LHCN-M2 (cell line): Measurements from ENCODE around the gene ERC1. TPM values are rescaled to one million over a fixed set of nuclear protein-coding genes. Genes with fewer than 3 reads are reported as not detected.
A peak's percentile ranks its signal among the peaks of the same experiment; 100 is the strongest.
"Not testable (repeated sequence)": the region's sequence is repeated elsewhere in the genome, so short reads cannot be mapped to it uniquely, and the experiment has no call there.

Experiments
- DNase-seq: peaks from one replicate; pipeline ENCODE4 v3.0.0-alpha.2; 2012; ENCODE audit warnings: low read depth
- total RNA-seq: library from RNA; depleted of rRNA; stranded (reverse); fragments of >200 nt; gene quantifications from 2 replicates; pipeline ENCODE4 v1.2.3, GENCODE V29; 2014

ERC1 gene
- total RNA-seq, 1 experiment from 2014 or later: 19.3 TPM

DNA sequence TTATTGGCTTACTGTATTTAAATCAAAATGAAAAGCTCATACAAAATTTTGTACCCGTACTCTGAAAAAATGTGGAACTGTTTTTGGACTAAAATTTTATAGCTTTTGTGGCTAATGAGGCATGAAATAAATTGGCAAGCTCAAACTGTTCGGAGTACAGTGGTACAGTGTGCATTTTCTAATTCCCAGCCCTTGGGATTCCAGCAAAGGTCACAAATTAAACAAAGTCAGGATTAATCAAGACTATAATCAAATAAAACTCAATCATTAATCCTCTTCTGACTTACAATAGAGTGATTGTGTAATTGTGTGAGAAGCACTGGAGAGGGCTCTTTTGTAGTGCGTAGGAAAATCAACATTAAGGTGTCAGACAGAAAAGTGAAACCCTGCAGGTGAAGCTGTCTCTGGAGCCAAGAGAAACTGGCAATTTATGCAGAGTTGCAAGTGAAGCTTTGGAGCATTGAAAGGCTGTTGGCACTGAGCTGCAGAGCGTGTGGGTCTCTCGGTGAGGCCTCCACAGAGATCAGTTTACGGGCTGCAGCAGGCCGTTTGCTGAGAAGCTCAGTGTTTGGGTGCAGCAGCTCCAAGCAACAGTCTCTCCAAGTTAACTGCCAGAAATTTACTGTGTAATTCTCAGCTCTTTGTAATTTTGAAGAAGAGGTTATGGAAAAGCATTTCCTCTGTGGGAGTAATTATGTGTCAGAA, 327.5 kb downstream of the ERC1 start:
- DNase-seq: peak; percentile 42

DNA sequence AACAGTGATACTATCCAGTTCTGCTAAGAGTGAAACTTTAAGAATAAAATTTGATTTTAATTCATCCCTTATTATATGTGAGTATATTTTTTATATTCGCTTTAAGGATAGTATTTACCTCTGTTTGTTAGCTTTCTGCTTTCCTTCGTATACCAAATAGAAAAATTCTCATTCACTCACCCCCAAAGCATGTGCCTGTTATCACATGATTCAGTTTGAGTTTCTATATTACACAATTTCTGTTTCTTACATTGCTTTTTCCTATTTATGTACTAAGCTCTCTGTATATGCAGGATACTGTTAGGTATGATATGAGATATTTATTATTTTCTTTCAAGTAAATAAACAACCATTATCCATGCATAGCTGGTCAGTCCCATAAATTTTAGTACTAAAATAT, 328.2 kb downstream of the ERC1 start:
- DNase-seq: peak; percentile 27

DNA sequence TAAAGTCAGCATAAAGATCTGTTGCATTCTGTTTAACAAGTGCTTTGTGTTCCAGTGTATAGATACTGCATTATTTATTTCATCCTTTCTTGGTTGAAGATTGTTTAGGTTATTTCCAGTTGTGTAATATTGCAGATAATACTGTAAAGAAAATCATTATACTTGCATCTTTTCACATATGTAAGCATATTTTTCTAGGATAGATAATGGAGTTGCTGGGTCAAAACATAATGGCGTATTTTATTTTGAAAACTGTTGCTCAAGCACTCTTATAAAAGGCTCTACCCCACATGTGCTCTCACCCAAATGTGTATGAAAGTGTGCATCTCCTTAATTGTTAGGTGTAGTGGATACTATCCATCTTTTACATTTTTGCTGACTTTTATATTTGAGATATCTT, 329.0 kb downstream of the ERC1 start:
- DNase-seq: no peak

DNA sequence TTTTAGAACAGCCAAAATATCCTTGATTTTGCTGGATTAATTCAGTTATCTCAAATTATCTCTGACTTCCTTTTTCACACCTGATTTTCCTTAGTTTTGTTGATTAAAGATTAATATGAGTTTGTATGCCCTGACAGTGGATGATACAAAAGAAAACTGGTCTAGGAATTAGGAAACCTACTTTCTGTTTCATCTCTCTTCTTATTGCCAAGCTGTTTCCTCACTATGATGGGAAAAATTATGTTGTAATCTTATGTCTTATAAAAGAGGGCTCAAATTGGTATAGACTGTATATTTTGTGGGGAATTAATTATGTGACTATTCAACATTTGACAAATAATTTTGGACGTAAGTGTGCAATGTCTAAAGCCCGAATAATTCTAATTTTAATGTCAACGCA, 331.8 kb downstream of the ERC1 start:
- DNase-seq: no peak

DNA sequence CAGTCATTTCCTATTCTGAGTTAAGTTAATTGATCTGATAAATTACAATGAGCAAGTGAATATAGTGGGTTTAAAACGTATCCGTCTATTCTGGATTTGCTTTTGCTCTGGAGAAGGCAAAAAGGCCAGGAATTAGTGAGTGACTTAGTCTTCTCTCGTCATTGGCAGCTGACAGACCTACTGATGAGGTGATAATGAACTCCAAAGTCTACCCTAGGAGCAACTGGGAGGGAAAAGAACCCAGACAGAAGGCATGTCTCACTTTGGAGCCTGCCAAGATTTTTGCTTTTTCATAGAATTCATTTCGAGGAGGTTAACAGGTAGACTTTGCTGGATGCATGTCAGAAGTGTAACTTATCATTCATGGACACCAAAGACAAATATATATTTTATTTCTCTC, 333.1 kb downstream of the ERC1 start:
- DNase-seq: no peak

DNA sequence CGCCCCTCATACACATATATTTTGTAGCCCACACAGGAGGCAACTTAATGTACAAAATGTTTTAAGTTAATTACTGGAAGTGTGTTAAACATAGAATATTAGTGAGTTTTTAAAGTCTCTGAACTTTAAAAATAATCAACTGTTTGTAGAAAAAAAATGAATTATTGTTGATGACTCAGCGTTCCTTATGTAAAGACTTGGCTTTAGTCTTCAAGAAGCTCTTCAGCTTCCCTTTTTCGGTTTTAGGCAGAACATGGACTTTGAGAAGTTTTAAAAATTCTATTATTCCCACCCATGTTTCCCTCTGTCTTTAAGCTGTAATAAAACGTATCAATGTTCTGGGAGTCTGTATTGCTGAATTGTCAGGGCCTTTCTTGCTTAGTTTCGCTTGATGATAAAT, 333.9 kb downstream of the ERC1 start:
- no peak for DNase-seq

DNA sequence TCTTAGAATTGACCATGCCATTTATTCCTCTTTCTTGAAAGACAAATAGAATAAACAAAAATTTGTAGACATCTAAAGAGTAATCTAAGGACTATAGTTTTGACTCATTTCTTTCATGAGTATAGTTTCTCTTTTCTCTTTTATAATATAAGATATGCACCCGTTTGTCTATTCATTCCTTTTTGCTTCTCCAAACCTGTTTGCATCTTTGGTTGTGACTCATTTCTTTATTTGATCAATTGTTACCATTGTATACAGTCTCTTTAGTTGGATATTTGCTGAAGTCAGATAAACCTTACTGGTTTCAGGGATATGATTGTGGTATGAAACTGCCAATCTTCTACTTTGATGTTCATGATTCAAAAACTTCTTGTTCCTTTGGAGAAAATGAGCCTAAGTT, 334.6 kb downstream of the ERC1 start:
- DNase-seq: no peak

DNA sequence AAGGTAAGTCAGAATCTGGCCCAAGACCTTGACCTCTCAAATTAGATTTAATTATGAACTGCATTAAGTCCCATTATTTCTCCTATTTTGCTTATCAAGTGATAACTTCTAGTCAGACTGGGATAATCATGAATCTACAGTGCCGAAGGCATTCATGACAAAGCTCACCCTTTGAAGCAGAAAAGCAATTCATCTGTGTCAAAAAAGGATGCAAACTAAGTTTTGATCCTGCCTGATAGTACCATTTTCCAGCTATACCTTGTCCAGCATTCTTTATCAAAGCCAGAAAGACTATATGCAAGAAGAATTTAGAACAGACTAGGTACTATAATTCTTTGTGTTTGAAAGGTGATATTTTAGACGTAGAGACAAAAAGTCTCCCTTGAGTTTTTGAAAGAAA, 335.2 kb downstream of the ERC1 start:
- DNase-seq: no peak

DNA sequence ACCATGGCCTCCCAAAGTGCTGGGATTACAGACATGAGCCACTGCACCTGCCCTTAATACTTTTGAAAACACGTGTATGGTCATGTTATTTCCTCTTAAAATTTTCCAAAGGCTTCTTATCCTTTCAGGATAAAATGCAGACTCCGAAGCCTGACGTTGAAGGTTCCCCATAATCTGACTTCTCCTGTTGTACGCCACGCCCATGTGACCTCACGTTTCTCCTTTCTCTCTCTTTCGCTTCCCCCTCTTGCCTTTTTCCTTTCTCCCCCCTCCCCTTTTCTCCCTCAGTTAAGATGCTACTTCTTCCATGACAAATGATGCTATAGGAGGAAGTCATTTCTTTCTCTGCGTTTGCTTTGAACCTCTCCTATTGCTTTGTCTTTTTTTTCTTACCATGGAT, 337.4 kb downstream of the ERC1 start:
- DNase-seq: no peak

DNA sequence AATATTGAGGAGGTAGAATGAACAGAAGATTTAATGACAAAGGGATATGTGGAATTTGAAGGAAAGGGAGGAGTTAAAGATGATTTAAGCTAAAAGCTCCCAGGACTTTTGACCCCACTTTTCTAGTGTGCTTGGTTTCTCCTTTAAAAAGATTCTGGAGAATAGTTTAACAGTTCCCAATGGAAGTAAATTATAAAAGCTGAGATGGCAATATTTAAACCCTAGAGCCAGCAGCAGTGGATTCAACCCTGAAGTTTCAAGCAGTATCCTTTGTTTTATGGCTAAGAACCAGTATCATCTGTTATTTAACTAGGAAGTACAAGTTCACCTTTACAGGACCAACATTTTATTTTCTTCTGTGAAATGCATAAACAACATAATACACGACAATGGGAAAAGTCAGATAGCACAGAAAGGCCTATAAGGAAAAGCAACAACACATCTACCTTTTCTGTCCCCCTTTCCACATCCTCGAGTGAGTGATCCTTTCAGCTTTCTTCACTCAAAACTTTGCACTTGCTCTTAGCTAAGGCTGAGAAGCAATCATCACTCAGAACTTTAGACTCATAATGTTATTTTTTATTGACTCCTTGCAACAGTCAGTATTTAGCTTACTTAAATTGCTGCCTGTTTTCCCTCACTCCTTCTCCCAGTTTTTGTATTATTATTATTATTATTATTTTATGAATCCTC, 338.9 kb downstream of the ERC1 start:
- no peak for DNase-seq

DNA sequence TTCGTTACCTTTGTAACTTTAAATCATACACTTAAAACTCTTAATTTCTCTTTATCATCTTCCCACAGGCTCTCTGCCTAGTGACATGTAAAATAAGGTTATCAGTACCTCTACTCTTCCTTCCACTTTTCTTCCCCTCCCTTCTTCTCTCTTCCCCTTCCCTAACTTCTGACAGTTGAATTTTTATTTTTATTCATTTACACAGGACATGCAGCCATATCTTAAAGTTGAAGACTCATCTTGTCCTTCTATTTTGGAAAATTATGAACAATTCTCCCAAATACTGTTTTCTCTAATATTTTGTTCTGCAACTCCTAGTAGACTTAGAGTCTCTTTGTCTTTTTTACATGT, 339.4 kb downstream of the ERC1 start:
- DNase-seq: no peak

DNA sequence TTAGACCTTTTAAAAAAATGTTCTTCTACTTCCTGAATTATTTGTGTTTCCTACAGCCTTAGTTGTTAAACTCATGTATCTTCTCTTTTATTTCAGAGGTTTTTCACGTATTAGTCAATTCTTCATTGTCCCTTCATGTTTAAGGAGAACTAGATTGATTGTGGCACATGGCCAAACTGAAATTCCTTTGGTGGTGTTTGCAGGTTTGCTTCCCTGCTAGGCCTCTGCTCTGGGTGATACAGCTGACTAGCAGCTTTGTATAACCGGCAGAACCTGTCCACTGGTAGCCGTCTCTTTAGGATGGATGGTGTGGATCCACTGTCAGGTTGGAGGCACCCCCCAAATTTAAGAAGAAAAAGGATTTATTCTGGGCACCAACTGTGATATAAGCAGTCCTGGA, 341.3 kb downstream of the ERC1 start:
- no peak for DNase-seq

DNA sequence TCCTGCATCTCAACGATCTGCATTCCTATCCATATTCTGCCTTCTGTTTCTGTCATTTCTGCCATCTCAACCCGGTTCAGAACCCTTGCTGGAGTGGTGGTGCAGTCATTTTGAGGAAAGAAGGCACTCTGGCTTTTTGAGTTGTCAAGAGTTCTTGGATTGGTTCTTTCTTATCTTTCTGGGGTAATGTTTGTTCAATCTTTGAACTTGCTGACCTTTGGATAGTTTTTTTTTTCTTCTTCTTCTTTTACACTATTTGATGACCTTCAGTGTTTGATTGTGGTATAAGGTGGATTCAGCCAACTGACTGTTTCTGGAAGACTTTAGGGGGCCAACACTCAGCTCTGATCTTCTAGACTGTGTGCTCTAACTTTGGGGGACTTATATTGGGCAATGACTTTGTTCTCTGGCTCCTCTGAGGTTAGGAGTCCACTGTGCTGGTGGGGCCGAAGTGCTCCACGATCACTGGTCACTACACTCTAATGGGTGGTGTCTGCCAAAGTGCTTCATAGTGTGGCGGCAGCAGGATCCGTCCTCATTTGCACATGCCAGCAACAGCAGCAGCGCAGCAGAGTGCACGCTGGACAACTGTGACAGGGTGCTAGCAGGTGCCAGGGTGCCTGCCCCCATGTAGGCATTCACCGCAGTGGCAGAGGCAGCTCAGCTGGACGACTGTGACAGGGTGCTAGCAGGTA, 347.6 kb downstream of the ERC1 start:
- DNase-seq: no peak

DNA sequence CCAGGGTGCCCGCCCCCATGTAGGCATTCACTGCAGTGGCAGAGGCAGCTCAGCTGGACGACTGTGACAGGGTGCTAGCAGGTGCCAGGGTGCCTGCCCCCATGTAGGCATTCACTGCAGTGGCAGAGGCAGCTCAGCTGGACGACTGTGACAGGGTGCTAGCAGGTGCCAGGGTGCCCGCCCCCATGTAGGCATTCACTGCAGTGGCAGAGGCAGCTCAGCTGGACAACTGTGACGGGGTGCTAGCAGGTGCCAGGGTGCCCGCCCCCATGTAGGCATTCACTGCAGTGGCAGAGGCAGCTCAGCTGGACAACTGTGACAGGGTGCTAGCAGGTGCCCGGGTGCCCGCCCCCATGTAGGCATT, 348.1 kb downstream of the ERC1 start:
- not testable (repeated sequence) for DNase-seq

DNA sequence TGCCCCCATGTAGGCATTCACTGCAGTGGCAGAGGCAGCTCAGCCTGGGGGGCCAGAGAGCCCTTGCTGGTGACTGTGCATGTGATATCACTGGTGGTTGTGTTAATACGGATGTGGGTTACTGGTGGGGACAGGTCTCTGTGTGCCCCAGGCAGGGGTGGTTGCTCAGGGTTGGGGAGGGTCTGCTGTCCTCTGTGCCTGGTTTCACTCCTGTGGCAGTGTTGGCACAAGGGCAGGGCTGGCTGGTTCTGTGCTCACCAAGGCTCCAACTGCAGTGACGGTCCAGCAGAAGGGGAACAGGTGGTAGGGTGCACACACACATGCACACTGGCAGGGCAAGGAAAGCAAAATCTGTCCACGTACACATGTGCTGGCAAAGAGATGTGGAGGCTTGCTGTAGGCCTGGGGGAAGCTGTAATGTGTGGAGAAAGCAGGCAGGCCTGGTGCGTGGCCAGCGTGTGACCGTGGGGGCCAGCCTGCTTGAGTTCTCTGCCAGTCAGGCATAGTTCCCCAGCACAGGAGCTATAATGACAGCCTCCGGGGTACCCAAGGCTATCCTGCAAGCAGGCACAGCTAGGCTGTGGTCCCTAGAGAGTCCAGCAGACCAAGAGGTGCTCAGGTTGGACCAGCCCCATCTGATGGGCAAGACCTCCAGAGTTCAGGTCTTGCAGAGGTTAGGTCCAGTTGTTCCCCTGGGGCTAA, 348.7 kb downstream of the ERC1 start:
- DNase-seq: no peak

DNA sequence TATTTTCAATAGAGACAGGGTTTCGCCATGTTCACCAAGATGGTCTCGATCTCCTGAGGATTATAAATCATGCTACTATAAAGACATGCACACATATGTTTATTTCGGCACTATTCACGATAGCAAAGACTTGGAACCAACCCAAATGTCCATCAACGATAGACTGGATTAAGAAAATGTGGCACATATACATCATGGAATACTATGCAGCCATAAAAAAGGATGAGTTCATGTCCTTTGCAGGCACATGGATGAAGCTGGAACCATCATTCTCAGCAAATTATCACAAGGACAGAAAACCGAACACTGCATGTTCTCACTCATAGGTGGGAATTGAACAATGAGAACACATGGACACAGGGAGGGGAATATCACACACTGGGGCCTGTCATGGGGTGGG, 350.2 kb downstream of the ERC1 start:
- DNase-seq: not testable (repeated sequence)

DNA sequence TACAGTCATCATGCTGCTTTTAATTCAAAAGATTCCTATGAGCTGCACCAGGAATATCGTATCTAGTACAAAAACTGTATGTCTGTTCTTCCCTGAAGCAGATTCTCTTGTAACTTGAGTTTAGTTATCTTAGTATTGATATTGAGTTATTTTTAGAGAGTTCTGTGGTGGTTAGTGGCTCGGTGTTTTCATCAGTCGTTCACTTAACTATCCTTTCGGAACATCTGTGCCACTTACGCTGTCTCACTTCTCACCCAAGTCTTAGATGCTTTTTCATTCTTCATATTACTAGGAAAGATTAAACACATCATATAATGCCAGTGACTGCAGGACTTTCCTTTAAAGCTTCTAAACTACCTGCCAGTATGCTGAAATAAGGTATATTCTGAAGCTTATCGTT, 352.4 kb downstream of the ERC1 start:
- no peak for DNase-seq

DNA sequence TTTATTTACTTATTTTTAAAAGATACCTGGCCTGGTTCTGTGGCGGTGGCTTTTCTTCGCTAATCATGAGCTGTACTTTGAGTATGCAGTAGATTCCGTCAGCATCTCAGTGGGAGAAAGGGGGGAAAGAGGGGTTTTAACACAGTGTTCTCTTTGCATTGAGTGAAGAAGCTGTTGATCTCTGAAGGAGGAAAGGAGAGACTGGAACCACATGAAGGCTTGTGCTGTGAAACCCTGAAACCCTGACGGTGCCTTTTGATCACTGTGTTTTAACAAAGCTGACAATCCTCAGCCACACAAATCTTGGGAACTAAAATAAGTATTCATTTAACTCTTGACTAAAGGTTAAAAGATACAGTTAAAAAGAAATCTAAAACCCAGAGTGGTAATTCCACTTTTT, 353.2 kb downstream of the ERC1 start:
- no peak for DNase-seq

DNA sequence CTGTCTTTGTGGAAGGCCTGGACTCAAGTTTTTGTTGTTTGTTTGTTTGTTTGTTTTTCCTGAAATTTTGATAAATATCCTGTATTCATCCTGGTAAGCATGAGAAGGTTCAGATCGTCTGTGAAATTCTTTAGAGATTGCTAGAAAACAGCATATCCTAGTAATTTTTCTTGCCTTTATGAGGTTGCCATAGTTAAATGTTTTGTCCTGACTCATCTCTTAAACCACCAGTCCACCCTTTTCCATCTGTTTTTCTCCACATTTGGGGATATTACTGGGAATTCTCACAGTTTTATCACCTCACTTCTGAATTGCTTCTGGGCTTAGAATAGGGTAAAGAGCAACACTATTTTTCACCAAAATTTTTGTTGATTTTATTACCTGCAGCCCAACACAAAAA, 355.1 kb downstream of the ERC1 start:
- peak; percentile 72 for DNase-seq

DNA sequence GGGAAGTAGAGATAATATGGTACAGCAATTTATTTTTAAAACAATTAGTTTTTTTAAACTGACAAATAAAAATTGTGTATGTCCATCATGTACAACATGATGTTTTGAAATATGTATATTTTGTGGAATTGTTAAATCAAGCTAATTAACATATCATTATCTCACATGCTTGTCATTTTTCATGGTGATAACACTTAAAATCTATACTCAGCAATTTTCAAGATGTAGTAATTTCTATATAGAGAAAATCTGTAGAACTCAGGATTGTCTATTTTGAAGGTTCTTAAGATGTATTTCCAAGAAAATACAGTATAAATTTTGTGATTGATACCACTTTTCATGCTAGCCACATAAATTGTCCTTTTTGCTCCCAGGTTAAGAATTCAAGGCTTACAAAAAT, 356.3 kb downstream of the ERC1 start:
- DNase-seq: no peak

DNA sequence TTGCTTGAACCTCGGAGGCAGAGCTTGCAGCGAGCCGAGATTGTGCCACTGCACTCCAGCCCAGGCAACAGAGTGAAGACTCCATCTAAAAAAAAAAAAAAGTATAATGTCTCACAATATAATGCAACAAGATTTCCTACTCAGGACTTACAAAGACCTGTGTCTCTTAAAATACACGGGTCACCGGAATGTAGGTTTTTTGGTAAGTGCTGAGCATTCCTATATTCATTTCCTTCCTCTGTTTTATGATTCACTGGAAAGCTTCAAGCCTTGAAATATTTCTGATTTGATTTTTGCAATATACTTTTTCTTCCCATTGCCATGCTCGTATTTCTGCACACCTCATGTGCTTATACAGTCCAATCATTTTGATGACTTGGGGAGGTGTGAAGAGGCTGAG, 357.6 kb downstream of the ERC1 start:
- DNase-seq: no peak
